Muscle of arm (tissue), 12 donors: Measurements from ENCODE around the gene PLXNA1. TPM values are rescaled to one million over a fixed set of nuclear protein-coding genes. Genes with fewer than 3 reads are reported as not detected.

ENCODE experiments used
- polyA plus RNA-seq, 12 donors: library from polyadenylated mRNA; unstranded; fragments of 120-200 nt; gene quantifications; one replicate each; pipeline ENCODE4 v1.2.1, GENCODE V29; 2013; ENCODE audit not compliant: insufficient read length in 12 of 12

Gene PLXNA1
- polyA plus RNA-seq, 12 donors: 21.9 to 46.8 (median 35.5) TPM; not detected in 1

Other genes starting within 250 kb of the PLXNA1 start
- not detected for gene PRR23E, start 210.0 kb downstream of the PLXNA1 start, polyA plus RNA-seq